Activated CD4-positive, alpha-beta T cell treated with anti-CD3 and anti-CD28 coated beads for 36 hours (primary cell): ENCODE measurements around the gene ZNF804B. TPM values are rescaled to one million over a fixed set of nuclear protein-coding genes. Genes with fewer than 3 reads are reported as not detected.

Experiments
- ATAC-seq: fragments of 200-7000 bp; cut with Tn5 transposase; one replicate; pipeline ENCODE4 v1.10.0; 2021; ENCODE audit warnings: mild to moderate bottlenecking, moderate library complexity
- CTCF ChIA-PET: fragments of 350-600 bp; sonication (Branson Sonifier 250); formaldehyde crosslinking; loops from one replicate; lab custom pipeline; 2021; ENCODE audit warnings: antibody characterized with exemption; lab: Charles Lee
- POLR2A ChIA-PET: fragments of 350-600 bp; sonication (Branson Sonifier 250); formaldehyde crosslinking; loops from one replicate; lab custom pipeline; 2021; ENCODE audit warnings: antibody characterized with exemption, inconsistent platforms; lab: Charles Lee
- DNase-seq: peaks from one replicate; pipeline ENCODE4 v3.0.0-alpha.2; 2020
- H3K27ac Mint-ChIP-seq: one replicate; pipeline ENCODE4 v1.8.0; 2021; ENCODE audit warnings: mixed read lengths
- H3K27me3 Mint-ChIP-seq: one replicate; pipeline ENCODE4 v1.8.0; 2021; ENCODE audit warnings: mixed read lengths
- H3K36me3 Mint-ChIP-seq: one replicate; pipeline ENCODE4 v1.8.0; 2021; ENCODE audit warnings: low read depth, mixed read lengths
- H3K4me1 Mint-ChIP-seq: one replicate; pipeline ENCODE4 v1.8.0; 2021; ENCODE audit warnings: mixed read lengths
- H3K4me3 Mint-ChIP-seq: one replicate; pipeline ENCODE4 v1.8.0; 2021; ENCODE audit warnings: mild to moderate bottlenecking, moderate library complexity, mixed read lengths
- H3K9me3 Mint-ChIP-seq: one replicate; pipeline ENCODE4 v1.8.0; 2021; ENCODE audit warnings: low read depth, mixed read lengths
- intact Hi-C, 2 experiments: fragments of 100-400 bp; cut with DNase I in 1 of 2; cut with micrococcal nuclease in 1 of 2; formaldehyde crosslinking; loops; one replicate each; pipeline versions ENCODE4 v1.14.2 to v1.15.1; 2022 to 2024; cut with DNase I, micrococcal nuclease
- total RNA-seq, 2 experiments: library from RNA; stranded (reverse); gene quantifications; one replicate each; pipeline ENCODE4 v1.2.3, GENCODE V29; 2021

Gene ZNF804B
- total RNA-seq, 2 experiments from 2014 or later = not detected

DNA sequence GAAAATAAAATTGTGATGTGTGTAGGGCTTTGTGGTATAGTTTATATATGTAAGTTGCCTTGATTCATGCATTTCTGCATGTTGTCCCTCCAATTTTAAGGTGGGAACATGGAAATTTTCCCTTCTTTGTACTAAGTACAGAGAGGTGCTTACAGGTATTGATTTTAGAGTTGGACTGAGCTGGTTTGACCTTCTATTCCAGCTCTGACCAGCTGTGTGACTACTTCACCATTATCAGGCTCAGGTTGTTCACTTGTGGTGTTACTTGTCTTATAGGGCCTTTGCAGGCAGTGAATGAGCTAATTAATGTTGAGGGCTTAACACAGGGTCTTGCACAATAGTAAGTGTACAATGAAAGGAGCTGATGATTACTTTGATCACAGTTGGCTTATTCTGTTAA lies 16.3 kb downstream of the ZNF804B start:
- ATAC-seq = no peak
- no peak overlapping the region for H3K27ac Mint-ChIP-seq

DNA sequence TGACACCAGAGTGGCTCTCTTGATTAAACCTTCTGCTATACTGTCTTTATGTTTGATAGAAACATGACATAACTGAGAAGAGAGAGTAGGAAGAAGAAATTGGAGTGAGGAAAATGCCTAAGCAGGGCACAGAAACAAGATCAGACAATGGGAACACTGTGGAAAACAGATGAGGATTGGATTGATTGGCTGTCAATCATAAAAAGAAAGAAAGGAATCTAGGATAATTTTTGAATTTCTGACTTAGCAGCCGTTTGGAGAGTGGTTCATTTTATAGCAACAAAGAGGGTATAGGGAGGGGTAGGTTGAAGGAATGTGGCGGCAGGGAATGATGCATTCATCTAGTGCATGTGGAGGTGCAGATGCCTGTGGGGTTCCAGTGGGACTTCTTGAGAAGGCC lies 28.3 kb downstream of the ZNF804B start:
- POLR2A ChIA-PET = no interaction called here
- H3K36me3 Mint-ChIP-seq = no peaks in the 10 kb centered on the region
- H3K4me1 Mint-ChIP-seq = no peaks in the 10 kb centered on the region
- no peaks in the 10 kb centered on the region for H3K27me3 Mint-ChIP-seq
- H3K27ac Mint-ChIP-seq = no peak overlapping the region
- intact Hi-C loops = loop anchor here in 1 of 2 experiments (5.0 kb wide), 2 partner anchors 835 to 1640 kb away; no protein-coding TSS in a partner anchor
- no peak overlapping the region for H3K4me3 Mint-ChIP-seq
- no peak for ATAC-seq
- H3K9me3 Mint-ChIP-seq = no peaks in the 10 kb centered on the region
- CTCF ChIA-PET = no interaction called here
- DNase-seq = no peak

More for the DNA sequence above, 16.3 kb downstream of the ZNF804B start:
- POLR2A ChIA-PET = no interaction called here
- Mint-ChIP-seq H3K9me3 (no peaks in the 10 kb centered on the region), H3K4me1 (no peaks in the 10 kb centered on the region), H3K36me3 (no peaks in the 10 kb centered on the region), H3K27me3 (peaks cover 4% of the 10 kb centered on the region), H3K4me3 (no peak overlapping the region)
- intact Hi-C loops = no loop called here
- CTCF ChIA-PET = interaction anchor here (1.1 kb wide), 1 partner anchor 251 kb away, joined by 3 read pairs; no protein-coding TSS in a partner anchor
- no peak for DNase-seq

GRCh38 chr7:88789480-88790064 lies 30.1 kb downstream of the ZNF804B start:
- no peak for DNase-seq
- intact Hi-C loops = loop anchor here (1.0 to 5.0 kb wide), 3 partner anchors 833 to 1638 kb away; no protein-coding TSS in a partner anchor
- Mint-ChIP-seq H3K9me3 (no peaks in the 10 kb centered on the region), H3K4me3 (no peak overlapping the region), H3K36me3 (no peaks in the 10 kb centered on the region), H3K27me3 (no peaks in the 10 kb centered on the region), H3K4me1 (no peaks in the 10 kb centered on the region), H3K27ac (no peak overlapping the region)
- no peak for ATAC-seq
- ChIA-PET CTCF (interaction anchor here (0.6 kb wide), 1 partner anchor 442 kb away, joined by 3 read pairs; no protein-coding TSS in a partner anchor), POLR2A (no interaction called here)

DNA sequence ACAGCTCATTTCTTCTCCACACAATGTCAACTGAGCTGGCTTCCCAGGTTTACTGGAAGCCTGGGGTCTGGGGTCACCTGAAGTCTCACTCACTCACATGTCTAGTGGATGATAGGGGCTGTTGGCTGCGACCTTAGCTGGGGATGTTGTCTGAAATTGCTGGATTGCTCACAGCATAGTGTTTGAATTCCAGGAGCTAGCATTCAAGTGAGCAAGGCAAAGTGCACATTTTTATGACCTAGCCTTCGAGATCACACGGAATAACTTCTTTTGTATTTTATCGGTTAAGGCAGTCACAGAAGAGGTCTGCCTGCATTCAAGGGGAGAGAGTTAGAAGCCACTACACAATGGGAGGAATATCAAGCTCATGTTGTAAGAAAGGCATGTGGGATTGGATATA lies 32.4 kb downstream of the ZNF804B start:
- no peak for DNase-seq
- intact Hi-C loops = no loop called here
- Mint-ChIP-seq H3K36me3 (no peaks in the 10 kb centered on the region), H3K27ac (no peak overlapping the region), H3K4me1 (no peaks in the 10 kb centered on the region), H3K4me3 (no peak overlapping the region), H3K9me3 (no peaks in the 10 kb centered on the region), H3K27me3 (no peaks in the 10 kb centered on the region)
- CTCF ChIA-PET = interaction anchor here (0.6 to 1.1 kb wide), 2 partner anchors 43 to 209 kb away, joined by 3 to 4 read pairs; no protein-coding TSS in a partner anchor
- POLR2A ChIA-PET = no interaction called here
- ATAC-seq = no peak

- Mint-ChIP-seq H3K4me1 (no peaks in the 10 kb centered on the region), H3K4me3 (no peak overlapping the region), H3K9me3 (no peaks in the 10 kb centered on the region), H3K27ac (no peak overlapping the region), H3K27me3 (peaks cover under 1% of the 10 kb centered on the region), H3K36me3 (no peaks in the 10 kb centered on the region)
- CTCF ChIA-PET = no interaction called here
- DNase-seq (no peak), ATAC-seq (no peak)
- intact Hi-C loops = no loop called here
- POLR2A ChIA-PET = no interaction called here
Measured at GRCh38 chr7:88792361-88792760, 32.9 kb downstream of the ZNF804B start.

DNA sequence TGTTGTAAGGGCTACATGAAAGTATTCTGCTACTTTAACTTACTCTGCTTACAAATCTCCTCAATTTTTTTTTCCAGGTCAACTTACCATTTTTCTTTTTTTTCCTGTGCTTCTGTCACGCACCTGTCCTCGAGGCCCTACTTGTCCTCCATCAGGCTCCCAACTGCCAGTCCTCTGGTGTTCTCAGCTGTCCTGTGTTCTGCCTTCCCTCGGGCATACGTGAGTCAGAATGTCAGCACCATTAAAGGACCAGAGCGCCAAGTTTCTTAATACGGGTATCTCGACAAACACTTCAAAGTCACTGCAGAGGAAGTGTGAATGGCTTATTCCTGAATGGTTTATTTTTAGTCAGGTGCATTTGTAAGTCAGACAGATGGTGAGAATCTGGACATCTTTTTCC lies 36.1 kb downstream of the ZNF804B start, which contains the start of gene TEX47:
TEX47 (minus strand) TSS at position 185 of the 400 bp plus-strand sequence. CDS start 795 bp downstream, outside the sequence.
- Mint-ChIP-seq H3K9me3 (no peaks in the 10 kb centered on the region), H3K27me3 (peaks cover 5% of the 10 kb centered on the region), H3K4me1 (no peaks in the 10 kb centered on the region), H3K36me3 (no peaks in the 10 kb centered on the region), H3K4me3 (no peak within 1 kb of the TSS), H3K27ac (no peak within 1 kb of the TSS)
- no peak for DNase-seq
- intact Hi-C loops = no loop called here
- ChIA-PET POLR2A (no interaction called here), CTCF (no interaction called here)
- ATAC-seq = no peak

DNA sequence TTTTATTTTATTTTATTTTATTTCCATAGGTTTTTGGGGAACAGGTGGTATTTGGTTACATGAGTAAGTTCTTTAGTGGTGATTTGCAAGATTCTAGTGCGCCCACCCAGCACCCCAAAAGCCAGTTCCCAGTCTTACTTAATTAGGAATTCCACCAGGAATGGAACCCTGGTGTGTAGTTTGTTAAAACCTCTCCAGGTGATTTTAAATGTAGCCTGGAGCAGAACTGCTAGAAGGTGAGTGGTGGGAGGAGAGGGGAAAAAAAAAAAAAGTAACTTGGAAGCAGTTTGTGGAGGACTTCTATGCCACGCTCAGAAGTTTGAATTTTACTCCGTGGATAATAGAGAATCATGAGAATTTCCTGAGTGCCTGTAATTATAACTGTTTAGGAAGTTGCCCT lies 41.5 kb downstream of the ZNF804B start:
- peaks cover 5% of the 10 kb centered on the region for H3K27me3 Mint-ChIP-seq
- H3K4me1 Mint-ChIP-seq = no peaks in the 10 kb centered on the region
- ChIA-PET POLR2A (no interaction called here), CTCF (no interaction called here)
- no peak overlapping the region for H3K27ac Mint-ChIP-seq
- intact Hi-C loops = no loop called here
- H3K4me3 Mint-ChIP-seq = no peak overlapping the region
- H3K9me3 Mint-ChIP-seq = no peaks in the 10 kb centered on the region
- ATAC-seq (no peak), DNase-seq (no peak)
- H3K36me3 Mint-ChIP-seq = no peaks in the 10 kb centered on the region

- POLR2A ChIA-PET = no interaction called here
- Mint-ChIP-seq H3K27me3 (no peaks in the 10 kb centered on the region), H3K36me3 (no peaks in the 10 kb centered on the region)
Measured at GRCh38 chr7:88806280-88807037, 47.0 kb downstream of the ZNF804B start.

DNA sequence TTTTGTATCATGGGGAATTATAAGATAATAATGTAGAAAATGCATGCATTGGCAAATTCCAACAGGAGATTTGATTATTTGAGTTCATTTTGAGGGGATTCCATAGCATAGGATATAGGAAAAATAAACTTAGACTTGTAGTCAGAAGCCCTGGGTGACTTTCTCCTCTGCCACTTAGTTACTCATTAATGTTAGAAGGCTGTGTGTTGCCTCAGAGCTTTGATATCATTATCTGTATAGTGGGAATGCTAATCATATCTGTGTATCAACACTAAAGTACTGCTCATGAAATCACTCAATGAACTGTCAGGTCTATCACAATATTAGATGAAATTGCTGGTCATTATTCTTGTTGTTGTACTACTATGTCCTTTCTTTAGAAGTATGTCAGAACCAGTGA lies 59.1 kb downstream of the ZNF804B start:
- ChIA-PET POLR2A (no interaction called here), CTCF (no interaction called here)
- DNase-seq (no peak), ATAC-seq (no peak)
- H3K4me3 Mint-ChIP-seq = no peak overlapping the region
- no peaks in the 10 kb centered on the region for H3K36me3 Mint-ChIP-seq
- intact Hi-C loops = no loop called here
- H3K4me1 Mint-ChIP-seq = no peaks in the 10 kb centered on the region
- peaks cover under 1% of the 10 kb centered on the region for H3K9me3 Mint-ChIP-seq
- H3K27me3 Mint-ChIP-seq = no peaks in the 10 kb centered on the region
- H3K27ac Mint-ChIP-seq = no peak overlapping the region

More at GRCh38 chr7:88806280-88807037, 47.0 kb downstream of the ZNF804B start:
- DNase-seq = no peak
- ATAC-seq = no peak
- intact Hi-C loops = no loop called here
- CTCF ChIA-PET = interaction anchor here (1.4 kb wide), 1 partner anchor 16 kb away, joined by 3 read pairs; no protein-coding TSS in a partner anchor
- Mint-ChIP-seq H3K27ac (no peak overlapping the region), H3K9me3 (no peaks in the 10 kb centered on the region), H3K4me1 (no peaks in the 10 kb centered on the region), H3K4me3 (no peak overlapping the region)

- H3K27me3 Mint-ChIP-seq = no peaks in the 10 kb centered on the region
- intact Hi-C loops = no loop called here
- no peak overlapping the region for H3K4me3 Mint-ChIP-seq
- ATAC-seq = no peak
- no peaks in the 10 kb centered on the region for H3K4me1 Mint-ChIP-seq
- H3K9me3 Mint-ChIP-seq = peaks cover 6% of the 10 kb centered on the region
- DNase-seq = no peak
- ChIA-PET POLR2A (no interaction called here), CTCF (no interaction called here)
- H3K36me3 Mint-ChIP-seq = no peaks in the 10 kb centered on the region
- no peak overlapping the region for H3K27ac Mint-ChIP-seq
Measured at GRCh38 chr7:88826222-88826621, 66.7 kb downstream of the ZNF804B start.

DNA sequence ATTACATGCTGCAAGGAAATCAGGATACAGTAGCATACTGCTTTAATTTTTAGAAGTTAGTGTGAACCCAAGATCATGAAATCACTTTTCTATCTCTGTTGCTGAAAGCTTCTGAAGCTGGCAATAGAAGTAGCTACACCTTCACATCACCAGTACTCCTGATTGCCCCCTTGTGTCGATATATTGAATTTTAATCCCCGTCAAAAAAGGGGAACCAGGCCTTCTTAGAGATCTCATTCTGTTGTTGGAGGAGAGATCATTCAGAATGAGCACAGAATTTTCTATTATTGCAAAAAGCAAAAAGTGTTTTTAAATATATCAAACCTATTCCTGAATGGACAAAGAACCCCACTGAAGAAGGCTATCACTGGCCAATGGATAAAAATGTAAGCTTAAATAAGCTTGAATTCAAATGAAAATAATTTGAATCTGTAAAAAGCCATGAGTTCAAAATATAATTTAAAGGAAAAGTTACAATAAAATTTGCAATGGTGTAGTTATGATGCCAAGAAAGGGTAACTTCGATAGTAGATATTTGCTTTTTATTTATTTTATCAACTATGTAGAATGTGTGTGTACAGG lies 75.7 kb downstream of the ZNF804B start:
- Mint-ChIP-seq H3K9me3 (no peaks in the 10 kb centered on the region), H3K36me3 (no peaks in the 10 kb centered on the region), H3K27ac (no peak overlapping the region), H3K4me3 (no peak overlapping the region), H3K4me1 (no peaks in the 10 kb centered on the region), H3K27me3 (no peaks in the 10 kb centered on the region)
- no peak for ATAC-seq
- ChIA-PET POLR2A (no interaction called here), CTCF (interaction anchor here (0.7 to 1.8 kb wide), 5 partner anchors 44 to 592 kb away, joined by 3 to 6 read pairs (median 3); no protein-coding TSS in a partner anchor)
- intact Hi-C loops = loop anchor here (1.0 to 10.0 kb wide), 3 partner anchors 290 to 593 kb away; no protein-coding TSS in a partner anchor
- DNase-seq = no peak
